ENCODE measurements around the gene MOB3A.
"Not testable (repeated sequence)": the region's sequence is repeated elsewhere in the genome, so short reads cannot be mapped to it uniquely, and the experiment has no call there.

The MOB3A gene

DNA sequence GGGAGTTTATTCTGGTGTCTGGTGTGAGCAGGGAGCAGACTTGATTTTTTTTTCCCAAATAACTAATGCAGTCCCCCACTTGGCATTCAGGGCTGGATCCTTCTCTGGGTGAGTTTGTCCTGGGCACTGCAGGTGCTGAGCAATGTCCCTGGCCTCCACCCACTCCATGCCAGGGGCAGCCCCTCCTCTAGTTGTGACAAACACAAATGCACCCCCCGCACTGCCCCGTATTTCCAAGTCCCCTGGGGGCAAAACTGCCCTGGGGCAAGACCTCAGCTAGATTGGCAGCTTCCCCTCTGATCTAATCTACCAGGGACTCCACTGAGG, 6.4 kb downstream of the MOB3A start:
- no peak for DNase-seq (ENCODE audit: low read depth)
- TF ChIP-seq, protein P1, sequence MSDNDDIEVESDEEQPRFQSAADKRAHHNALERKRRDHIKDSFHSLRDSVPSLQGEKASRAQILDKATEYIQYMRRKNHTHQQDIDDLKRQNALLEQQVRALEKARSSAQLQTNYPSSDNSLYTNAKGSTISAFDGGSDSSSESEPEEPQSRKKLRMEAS (IDR thresholded peaks at IDR 0.05; ENCODE audit: low read depth, low read length) = no peak
- no peak for TF ChIP-seq MYC (IDR thresholded peaks at IDR 0.05; ENCODE audit: low read depth, low read length)
- TF ChIP-seq, protein P2, sequence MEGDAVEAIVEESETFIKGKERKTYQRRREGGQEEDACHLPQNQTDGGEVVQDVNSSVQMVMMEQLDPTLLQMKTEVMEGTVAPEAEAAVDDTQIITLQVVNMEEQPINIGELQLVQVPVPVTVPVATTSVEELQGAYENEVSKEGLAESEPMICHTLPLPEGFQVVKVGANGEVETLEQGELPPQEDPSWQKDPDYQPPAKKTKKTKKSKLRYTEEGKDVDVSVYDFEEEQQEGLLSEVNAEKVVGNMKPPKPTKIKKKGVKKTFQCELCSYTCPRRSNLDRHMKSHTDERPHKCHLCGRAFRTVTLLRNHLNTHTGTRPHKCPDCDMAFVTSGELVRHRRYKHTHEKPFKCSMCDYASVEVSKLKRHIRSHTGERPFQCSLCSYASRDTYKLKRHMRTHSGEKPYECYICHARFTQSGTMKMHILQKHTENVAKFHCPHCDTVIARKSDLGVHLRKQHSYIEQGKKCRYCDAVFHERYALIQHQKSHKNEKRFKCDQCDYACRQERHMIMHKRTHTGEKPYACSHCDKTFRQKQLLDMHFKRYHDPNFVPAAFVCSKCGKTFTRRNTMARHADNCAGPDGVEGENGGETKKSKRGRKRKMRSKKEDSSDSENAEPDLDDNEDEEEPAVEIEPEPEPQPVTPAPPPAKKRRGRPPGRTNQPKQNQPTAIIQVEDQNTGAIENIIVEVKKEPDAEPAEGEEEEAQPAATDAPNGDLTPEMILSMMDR (IDR thresholded peaks at IDR 0.05; ENCODE audit: low read depth, low read length) = no peak
- H3K4me3 ChIP-seq (ENCODE audit: low read depth, low read length) = peak overlapping the region; percentile 32

DNA sequence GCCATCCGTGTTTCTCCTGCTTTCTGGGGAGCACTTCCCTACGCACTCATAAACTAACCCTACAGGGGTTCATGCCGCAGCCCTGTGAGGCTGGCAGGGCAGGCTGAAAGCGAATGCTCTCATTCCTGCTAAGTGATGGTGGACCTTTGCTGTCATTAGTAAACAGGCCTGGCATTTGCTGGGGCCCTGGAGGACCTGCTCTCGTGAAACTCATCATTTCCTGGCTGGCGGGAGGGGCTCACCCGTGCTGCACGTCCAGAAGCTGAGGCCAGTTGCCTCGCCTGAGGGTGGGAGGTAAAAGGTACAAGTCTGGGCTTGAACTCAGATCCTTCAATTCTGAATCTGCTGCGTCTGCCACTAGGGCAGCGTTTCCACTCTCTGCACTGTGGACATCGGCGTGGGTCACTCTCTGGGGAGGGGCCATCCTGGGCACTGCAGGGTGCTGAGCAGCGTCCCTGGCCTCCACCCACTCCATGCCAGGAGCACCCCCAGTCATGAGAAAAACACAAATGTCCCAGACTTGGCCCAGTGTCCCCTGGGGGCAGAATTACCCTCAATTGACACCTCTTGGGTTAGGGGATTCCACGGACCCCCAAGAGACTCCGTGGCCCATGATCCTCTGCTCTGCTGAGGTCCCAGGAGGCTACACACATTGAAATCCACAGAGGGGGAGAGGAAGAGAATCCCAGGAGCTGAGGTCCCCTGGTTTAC, 7.0 kb downstream of the MOB3A start:
- peak; percentile 62 for DNase-seq (ENCODE audit: low read depth)
- peak overlapping the region; percentile 32 for H3K4me3 ChIP-seq (ENCODE audit: low read depth, low read length)
- TF ChIP-seq, protein P2 (IDR thresholded peaks at IDR 0.05; ENCODE audit: low read depth, low read length) = no peak
- no peak for TF ChIP-seq MYC (IDR thresholded peaks at IDR 0.05; ENCODE audit: low read depth, low read length)

DNA sequence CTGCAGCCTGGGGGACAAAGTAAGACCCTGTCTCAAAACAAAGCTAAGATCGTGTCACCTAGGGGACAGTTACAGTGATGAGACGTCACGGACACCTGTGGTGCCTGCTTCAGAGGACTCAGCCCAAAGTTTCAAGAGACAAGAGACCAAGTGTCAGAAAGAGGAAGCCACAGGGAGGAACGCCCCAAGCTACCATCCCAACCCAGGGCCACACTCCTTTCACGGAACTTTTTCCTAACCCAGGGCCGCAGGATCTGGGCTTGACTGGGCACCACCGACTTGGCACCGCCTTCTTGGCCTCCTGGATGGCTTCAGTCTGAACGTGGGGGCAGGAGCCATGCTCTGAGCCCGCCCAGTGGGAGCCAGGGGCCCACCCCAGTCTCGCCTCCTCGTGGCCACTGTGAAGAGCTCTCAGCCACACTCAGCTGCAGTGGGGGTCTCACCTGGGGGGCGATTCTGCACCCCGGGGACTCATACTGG, 8.5 kb downstream of the MOB3A start:
- peak; percentile 72 for DNase-seq (ENCODE audit: low read depth)
- no peak overlapping the region for H3K4me3 ChIP-seq (ENCODE audit: low read depth, low read length)
- TF ChIP-seq, protein P1 (IDR thresholded peaks at IDR 0.05; ENCODE audit: low read depth, low read length) = no peak
- TF ChIP-seq, protein P2 (IDR thresholded peaks at IDR 0.05; ENCODE audit: low read depth, low read length) = no peak
- TF ChIP-seq MYC (IDR thresholded peaks at IDR 0.05; ENCODE audit: low read depth, low read length) = no peak
- TF ChIP-seq POLR2A (IDR thresholded peaks at IDR 0.05; ENCODE audit: extremely low read depth, insufficient read length) = no peak

DNA sequence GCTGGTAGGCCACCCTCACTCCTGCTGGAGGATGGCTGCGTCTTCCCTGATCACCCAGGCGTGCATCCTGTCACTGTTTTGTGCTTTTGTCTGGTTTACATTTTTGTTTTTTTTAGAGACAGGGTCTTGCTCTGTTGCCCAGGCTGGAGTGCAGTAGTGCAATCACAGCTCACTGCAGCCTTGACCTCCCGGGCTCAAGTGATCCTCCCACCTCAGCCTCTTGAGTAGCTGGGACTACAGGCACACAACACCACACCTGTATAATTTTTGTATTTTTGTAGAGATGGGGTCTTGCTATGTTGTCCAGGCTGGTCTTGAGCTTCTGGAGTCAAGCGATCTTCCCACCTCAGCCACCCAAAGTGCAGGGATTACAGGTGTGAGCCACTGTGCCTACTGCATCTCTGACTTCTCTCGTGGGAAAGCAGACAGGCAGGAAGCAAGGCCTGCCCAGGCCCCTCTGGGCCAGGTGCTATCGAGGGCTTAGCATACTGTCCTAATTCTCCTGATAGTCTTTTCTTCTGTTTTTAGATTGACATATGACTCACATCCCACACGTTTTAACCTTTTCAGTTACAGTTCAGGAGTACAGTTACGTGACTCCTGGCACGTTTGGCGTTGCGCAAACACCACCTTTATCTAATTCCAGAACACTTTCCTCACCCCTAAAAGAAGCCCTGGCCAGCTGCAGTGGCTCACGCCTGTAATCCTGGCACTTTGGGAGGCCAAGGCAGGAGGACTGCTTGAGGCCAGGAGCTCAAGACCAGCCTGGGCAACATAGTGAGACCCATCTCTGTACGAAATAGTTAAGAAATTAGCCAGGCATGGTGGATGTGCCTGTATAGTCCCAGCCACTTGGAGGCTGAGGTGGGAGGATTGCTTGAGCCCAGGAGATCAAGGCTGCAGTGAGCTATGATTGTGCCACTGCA, 9.2 kb downstream of the MOB3A start:
- peak; percentile 72 for DNase-seq (ENCODE audit: low read depth)
- not testable (repeated sequence) for H3K4me3 ChIP-seq (ENCODE audit: low read depth, low read length)

DNA sequence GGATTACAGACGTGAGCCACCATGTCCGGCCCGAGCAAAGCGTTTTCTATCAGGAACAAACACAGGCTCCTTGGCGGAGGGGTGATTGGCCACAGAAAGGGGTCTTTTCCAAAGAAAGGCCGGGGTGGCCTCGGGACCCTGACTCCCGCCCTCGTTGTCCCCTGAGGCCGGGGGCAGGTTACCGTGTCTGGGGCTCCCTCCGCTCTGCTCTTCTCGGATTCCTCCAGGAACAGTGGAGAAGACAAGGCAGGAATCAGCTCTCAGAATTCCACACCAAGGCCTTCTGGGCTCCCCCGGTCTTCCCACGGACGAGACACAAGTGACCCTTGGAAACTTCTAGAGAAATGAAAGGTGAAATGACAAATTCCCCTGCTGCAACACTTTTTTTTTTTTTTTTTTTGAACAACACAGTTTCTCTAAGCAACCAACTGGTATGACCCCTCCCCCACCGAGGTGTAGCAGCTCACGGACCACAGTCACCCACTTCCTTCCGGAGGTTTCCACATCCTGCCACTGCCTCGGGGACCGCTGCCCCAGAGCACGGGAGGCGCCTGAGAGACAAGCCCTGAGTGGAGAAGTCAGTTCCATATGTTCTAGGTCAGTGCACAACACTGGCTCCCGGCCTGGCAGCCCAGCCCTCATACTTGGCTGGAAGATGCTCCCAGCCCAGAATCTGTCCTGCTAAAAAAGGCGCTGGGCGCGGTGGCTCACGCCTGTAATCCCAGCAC, 11.0 kb downstream of the MOB3A start:
- DNase-seq (ENCODE audit: low read depth) = peak; percentile 96
- peak overlapping the region; percentile 69 for H3K4me3 ChIP-seq (ENCODE audit: low read depth, low read length)
- TF ChIP-seq POLR2A (IDR thresholded peaks at IDR 0.05; ENCODE audit: extremely low read depth, insufficient read length) = peak; percentile 27
- TF ChIP-seq, protein P2 (IDR thresholded peaks at IDR 0.05; ENCODE audit: low read depth, low read length) = no peak
- TF ChIP-seq, protein P1 (IDR thresholded peaks at IDR 0.05; ENCODE audit: low read depth, low read length) = peak; percentile 40; the same call in 1 of the 2 replicates
- TF ChIP-seq MYC (IDR thresholded peaks at IDR 0.05; ENCODE audit: low read depth, low read length) = peak; percentile 48

Measured in NB4 (cell line).